Vagina (tissue), 2 donors: ENCODE results near the gene DMD. TPM values are rescaled to one million over a fixed set of nuclear protein-coding genes. Genes with fewer than 3 reads are reported as not detected.

Experiments used
- DNase-seq, 2 donors: peaks; one replicate each; pipeline ENCODE4 v3.0.0-alpha.2; 2017; ENCODE audit errors: extremely low spot score in 2 of 2
- H3K27ac ChIP-seq: fragments of 200-600 bp; sonication (generic); one replicate; pipeline ENCODE4 v1.5.1; 2019
- H3K27me3 ChIP-seq: fragments of 200-600 bp; sonication (generic); one replicate; pipeline ENCODE4 v1.5.1; 2019
- H3K36me3 ChIP-seq, 2 donors: fragments of 200-600 bp; sonication (generic); one replicate each; pipeline ENCODE4 v1.5.1; 2017 to 2019
- H3K4me1 ChIP-seq: fragments of 200-600 bp; sonication (generic); one replicate; pipeline ENCODE4 v1.5.1; 2019
- H3K4me3 ChIP-seq, 2 donors: fragments of 200-600 bp; sonication (generic); 1 replicate in 1 of 2; 2 replicates in 1 of 2; pipeline ENCODE4 v1.5.1; 2016 to 2019
- H3K9me3 ChIP-seq: fragments of 200-600 bp; sonication (generic); one replicate; pipeline ENCODE4 v1.5.1; 2019
- POLR2A ChIP-seq, 2 donors: fragments of 450-650 bp; IDR thresholded peaks; one replicate each; pipeline ENCODE4 v1.6.1; 2017; ENCODE audit warnings: antibody characterized with exemption in 2 of 2, mild to moderate bottlenecking in 2 of 2, moderate library complexity in 2 of 2
- POLR2AphosphoS5 ChIP-seq, 2 donors: sonication (generic); formaldehyde crosslinking; IDR thresholded peaks; one replicate each; pipeline ENCODE4 v1.9.0; 2017; ENCODE audit warnings: antibody characterized with exemption in 2 of 2, mild to moderate bottlenecking in 2 of 2, low read depth in 1 of 2; ENCODE audit not compliant: insufficient read depth in 1 of 2
- intact Hi-C: fragments of 100-400 bp; cut with DNase I; formaldehyde crosslinking; loops from one replicate; pipeline ENCODE4 v1.15.1; 2023
- total RNA-seq: library from RNA; depleted of rRNA; stranded (reverse); fragments of >200 nt; gene quantifications from one replicate; pipeline ENCODE4 v1.2.3, GENCODE V29; 2016
- TF ChIP-seq, protein P1 (sequence below), 3 experiments: fragments of 450-650 bp in 2 of 3; fragments of 200-600 bp in 1 of 3; sonication (generic) in 1 of 3; IDR thresholded peaks; one replicate each; pipeline ENCODE4 v1.5.1; 2017 to 2019; ENCODE audit warnings: antibody characterized with exemption in 3 of 3, mild to moderate bottlenecking in 2 of 3, moderate library complexity in 2 of 3

DMD gene
- total RNA-seq, 1 donor from 2014 or later = 25.8 TPM

GRCh38 chrX:31092476-31092875 lies 2118.9 kb downstream of the DMD start:
- TF ChIP-seq, protein P1, sequence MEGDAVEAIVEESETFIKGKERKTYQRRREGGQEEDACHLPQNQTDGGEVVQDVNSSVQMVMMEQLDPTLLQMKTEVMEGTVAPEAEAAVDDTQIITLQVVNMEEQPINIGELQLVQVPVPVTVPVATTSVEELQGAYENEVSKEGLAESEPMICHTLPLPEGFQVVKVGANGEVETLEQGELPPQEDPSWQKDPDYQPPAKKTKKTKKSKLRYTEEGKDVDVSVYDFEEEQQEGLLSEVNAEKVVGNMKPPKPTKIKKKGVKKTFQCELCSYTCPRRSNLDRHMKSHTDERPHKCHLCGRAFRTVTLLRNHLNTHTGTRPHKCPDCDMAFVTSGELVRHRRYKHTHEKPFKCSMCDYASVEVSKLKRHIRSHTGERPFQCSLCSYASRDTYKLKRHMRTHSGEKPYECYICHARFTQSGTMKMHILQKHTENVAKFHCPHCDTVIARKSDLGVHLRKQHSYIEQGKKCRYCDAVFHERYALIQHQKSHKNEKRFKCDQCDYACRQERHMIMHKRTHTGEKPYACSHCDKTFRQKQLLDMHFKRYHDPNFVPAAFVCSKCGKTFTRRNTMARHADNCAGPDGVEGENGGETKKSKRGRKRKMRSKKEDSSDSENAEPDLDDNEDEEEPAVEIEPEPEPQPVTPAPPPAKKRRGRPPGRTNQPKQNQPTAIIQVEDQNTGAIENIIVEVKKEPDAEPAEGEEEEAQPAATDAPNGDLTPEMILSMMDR (IDR thresholded peaks at IDR 0.05) = no peak
- no peak for TF ChIP-seq POLR2A (IDR thresholded peaks at IDR 0.05)
- TF ChIP-seq POLR2AphosphoS5 (IDR thresholded peaks at IDR 0.05; ENCODE audit: insufficient read depth in 1 of 2, low read depth in 1 of 2) = no peak
- DNase-seq = no peak
- intact Hi-C loops = no loop called here
- no peak overlapping the region for H3K27ac ChIP-seq
- H3K9me3 ChIP-seq = no peaks in the 10 kb centered on the region
- no peaks in the 10 kb centered on the region for H3K36me3 ChIP-seq
- no peak overlapping the region for H3K4me3 ChIP-seq
- H3K4me1 ChIP-seq = no peaks in the 10 kb centered on the region
- no peaks in the 10 kb centered on the region for H3K27me3 ChIP-seq

- Histone ChIP-seq H3K4me3 (no peak overlapping the region), H3K27ac (no peak overlapping the region), H3K9me3 (no peaks in the 10 kb centered on the region), H3K36me3 (no peaks in the 10 kb centered on the region), H3K4me1 (no peaks in the 10 kb centered on the region), H3K27me3 (no peaks in the 10 kb centered on the region)
- intact Hi-C loops = no loop called here
- DNase-seq = no peak
- no peak for TF ChIP-seq POLR2A (IDR thresholded peaks at IDR 0.05)
- TF ChIP-seq, protein P1 (IDR thresholded peaks at IDR 0.05) = no peak
Observed at GRCh38 chrX:31091819-31092218, 2119.5 kb downstream of the DMD start.

GRCh38 chrX:31074522-31074921 lies 2136.8 kb downstream of the DMD start:
- no peaks in the 10 kb centered on the region for H3K9me3 ChIP-seq
- H3K4me1 ChIP-seq = no peaks in the 10 kb centered on the region
- DNase-seq = no peak
- no peak overlapping the region for H3K27ac ChIP-seq
- no peak overlapping the region for H3K4me3 ChIP-seq
- no peaks in the 10 kb centered on the region for H3K27me3 ChIP-seq
- H3K36me3 ChIP-seq = no peaks in the 10 kb centered on the region
- TF ChIP-seq POLR2AphosphoS5 (IDR thresholded peaks at IDR 0.05; ENCODE audit: insufficient read depth in 1 of 2, low read depth in 1 of 2) = no peak
- TF ChIP-seq, protein P1 (IDR thresholded peaks at IDR 0.05) = no peak
- no peak for TF ChIP-seq POLR2A (IDR thresholded peaks at IDR 0.05)
- intact Hi-C loops = no loop called here

GRCh38 chrX:31071725-31072124 lies 2139.6 kb downstream of the DMD start, which contains the start of gene FTHL17:
TSS of gene FTHL17 (minus strand) at chrX:31072041. CDS start at chrX:31071953, 88 bp downstream.
- H3K36me3 ChIP-seq = no peaks in the 10 kb centered on the region
- no peak within 1 kb of the TSS for H3K4me3 ChIP-seq
- no peak for TF ChIP-seq POLR2AphosphoS5 (IDR thresholded peaks at IDR 0.05; ENCODE audit: insufficient read depth in 1 of 2, low read depth in 1 of 2)
- TF ChIP-seq, protein P1 (IDR thresholded peaks at IDR 0.05) = no peak
- TF ChIP-seq POLR2A (IDR thresholded peaks at IDR 0.05) = no peak
- intact Hi-C loops = no loop called here
- no peaks in the 10 kb centered on the region for H3K4me1 ChIP-seq
- no peak for DNase-seq
- no peak within 1 kb of the TSS for H3K27ac ChIP-seq
- H3K9me3 ChIP-seq = no peaks in the 10 kb centered on the region
- H3K27me3 ChIP-seq = no peaks in the 10 kb centered on the region

DNA sequence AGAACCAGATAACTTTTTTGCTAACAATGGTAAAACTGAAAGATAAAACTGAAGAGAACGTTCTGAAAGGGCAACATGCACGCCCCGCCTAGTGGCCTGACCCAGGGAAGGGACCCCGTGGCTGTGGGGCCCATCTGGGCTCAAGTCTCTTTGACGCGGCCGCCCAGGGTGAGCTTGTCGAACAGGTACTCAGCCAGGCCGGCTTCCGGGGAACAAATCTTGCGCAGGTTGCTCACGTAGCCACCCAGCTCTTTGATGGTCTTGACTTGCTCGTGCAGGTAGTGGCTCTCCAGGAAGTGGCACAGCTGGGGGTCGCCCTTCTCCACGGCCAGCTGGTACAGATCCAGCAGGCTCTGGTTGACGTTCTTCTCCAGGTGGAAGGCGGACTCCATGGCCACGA lies 2140.1 kb downstream of the DMD start:
- Histone ChIP-seq H3K27me3 (no peaks in the 10 kb centered on the region), H3K9me3 (no peaks in the 10 kb centered on the region), H3K4me3 (no peak overlapping the region), H3K36me3 (no peaks in the 10 kb centered on the region), H3K4me1 (no peaks in the 10 kb centered on the region), H3K27ac (no peak overlapping the region)
- intact Hi-C loops = no loop called here
- no peak for TF ChIP-seq POLR2AphosphoS5 (IDR thresholded peaks at IDR 0.05; ENCODE audit: insufficient read depth in 1 of 2, low read depth in 1 of 2)
- TF ChIP-seq POLR2A (IDR thresholded peaks at IDR 0.05) = no peak
- TF ChIP-seq, protein P1 (IDR thresholded peaks at IDR 0.05) = no peak
- DNase-seq = no peak
